ENCODE measurements around the gene HOXA7.

Gene HOXA7

DNA sequence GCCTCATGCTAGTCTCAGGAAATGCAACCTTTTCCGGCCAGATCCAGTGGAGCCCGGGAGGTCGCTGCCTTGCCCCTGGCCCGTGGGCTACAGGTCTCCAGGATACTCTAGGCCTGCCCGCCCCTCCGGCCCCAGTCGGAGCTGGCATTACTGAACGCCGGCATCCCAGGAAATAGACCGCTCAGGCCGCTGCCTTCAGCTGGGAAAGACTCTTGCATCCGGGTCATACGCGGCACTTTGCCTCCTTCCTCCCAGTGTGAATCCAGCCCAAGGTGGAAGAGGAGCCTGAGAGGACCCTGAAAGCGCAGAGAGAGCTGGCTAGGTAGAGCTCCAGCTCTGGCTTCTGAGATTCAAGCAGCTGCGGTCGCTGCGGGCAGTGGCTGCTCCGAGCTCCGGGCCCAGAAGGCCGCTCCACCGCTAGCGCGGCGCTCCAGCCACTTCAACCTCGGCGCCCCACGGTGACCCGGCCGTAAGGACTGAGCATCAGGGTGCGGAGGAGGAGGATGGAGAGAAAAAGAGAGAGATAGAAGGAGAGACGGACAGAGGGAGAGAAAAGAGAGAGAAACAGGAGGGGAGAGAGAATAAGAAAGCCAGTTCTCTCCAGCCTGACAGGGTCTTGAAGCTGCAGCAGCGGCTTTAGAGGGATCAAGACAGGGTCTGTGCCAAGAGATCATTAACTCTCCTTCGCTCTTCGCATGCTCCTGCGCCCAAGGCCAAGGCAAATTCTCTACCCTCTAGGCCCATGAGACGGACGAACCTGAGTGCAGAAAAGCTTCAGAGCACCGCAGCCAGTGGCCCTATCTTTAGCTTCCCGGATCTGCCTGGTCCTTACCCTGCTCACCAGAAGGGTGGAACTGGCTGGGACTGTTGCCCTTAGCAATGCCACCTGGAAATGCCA, 19.4 kb upstream of the HOXA7 start:
- DNase-seq (ENCODE audit: low read depth) = no peak
- TF ChIP-seq CTCF (IDR thresholded peaks at IDR 0.05; ENCODE audit: low read depth, low read length, missing control alignments) = no peak
- no peak overlapping the region for H3K4me3 ChIP-seq (ENCODE audit: low read depth, low read length)

DNA sequence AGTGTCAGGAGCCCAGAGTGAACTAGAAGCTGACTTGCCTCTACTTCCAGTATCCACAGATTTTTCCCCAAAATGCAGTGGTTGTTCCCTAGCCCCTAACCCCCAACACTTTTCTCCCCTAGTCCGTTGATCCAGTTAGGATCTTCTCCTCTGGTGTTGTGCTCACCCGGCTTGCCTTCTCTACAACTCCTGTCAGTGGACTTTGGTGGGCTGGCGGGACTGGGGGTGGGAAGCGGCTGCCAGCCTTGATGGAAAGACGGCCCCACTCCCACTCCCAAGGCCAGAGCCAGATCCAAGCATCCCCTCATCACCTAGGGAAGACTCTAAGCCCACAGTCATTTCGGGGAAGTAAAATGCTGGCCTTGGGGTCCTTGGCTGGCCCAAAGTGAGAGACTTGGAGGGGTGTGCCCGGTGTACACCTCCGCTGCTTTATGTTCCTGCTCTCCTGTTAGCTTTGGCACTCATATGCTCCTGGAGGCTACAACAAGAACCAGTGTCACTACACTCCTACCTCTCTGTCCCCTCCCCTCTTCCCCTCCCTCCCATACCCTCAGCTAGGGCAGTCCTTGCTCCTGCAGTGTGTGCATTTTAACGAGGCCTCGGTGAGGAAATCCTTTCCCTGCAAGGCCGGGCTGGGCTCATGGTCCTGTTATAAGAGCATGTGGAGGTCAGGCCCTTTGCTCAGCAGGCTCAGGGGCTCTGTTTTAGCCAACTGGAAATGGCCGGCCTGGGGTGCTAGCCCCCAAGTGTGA, 18.6 kb upstream of the HOXA7 start:
- no peak overlapping the region for H3K4me3 ChIP-seq (ENCODE audit: low read depth, low read length)
- DNase-seq (ENCODE audit: low read depth) = no peak
- no peak for TF ChIP-seq CTCF (IDR thresholded peaks at IDR 0.05; ENCODE audit: low read depth, low read length, missing control alignments)

DNA sequence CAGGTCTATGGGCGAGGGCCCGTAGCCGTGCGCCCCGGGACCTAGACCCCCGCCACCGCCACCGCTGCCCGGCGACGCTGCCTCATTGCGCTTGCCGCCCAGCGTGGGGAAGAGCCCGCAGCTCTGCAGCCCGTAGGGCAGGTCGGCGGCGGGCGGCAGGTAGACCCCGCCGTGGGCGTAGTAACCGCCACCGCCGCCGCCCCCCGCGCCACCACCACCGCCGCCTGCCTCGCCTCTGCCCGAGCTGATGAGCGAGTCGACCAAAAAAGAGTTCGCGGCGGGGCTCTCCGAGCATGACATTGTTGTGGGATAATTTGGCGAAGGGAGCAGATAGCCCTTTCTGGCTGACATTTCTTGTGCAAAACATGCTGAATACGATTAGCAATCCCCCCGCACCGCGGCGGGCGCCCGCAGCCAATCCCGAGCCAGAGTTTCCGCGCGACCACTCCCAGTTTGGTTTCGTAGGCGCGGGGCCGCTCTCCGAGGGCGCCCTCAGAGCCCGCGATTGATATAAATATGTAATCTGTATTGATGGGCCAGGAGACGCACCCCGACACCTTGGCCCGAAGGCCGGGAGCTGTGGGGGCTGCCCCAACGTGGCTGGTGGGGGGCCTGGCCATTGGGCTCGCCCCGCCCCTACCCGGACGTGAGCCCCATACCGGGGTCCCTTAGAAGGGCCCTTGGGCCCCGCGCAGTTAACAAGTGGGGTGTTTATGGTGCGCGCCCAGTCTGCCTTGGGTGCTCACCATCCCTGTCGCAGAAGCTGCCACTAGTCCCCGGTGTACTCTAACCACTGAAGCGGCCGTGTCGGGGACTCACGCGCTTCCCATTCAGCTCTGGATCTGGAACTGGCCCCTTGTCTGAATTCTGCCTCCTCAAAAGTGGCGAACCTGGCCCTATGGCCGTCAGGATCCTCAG, 17.7 kb upstream of the HOXA7 start, which contains the start of gene HOXA10:
Gene HOXA10, minus strand, starts transcription at position 365 of the 918 bp plus-strand sequence. Its CDS starts 14 bp downstream, at position 351.
- H3K4me3 ChIP-seq (ENCODE audit: low read depth, low read length) = peak within 1 kb of the TSS; percentile 22
- DNase-seq (ENCODE audit: low read depth) = no peak
- TF ChIP-seq CTCF (IDR thresholded peaks at IDR 0.05; ENCODE audit: low read depth, low read length, missing control alignments) = no peak

DNA sequence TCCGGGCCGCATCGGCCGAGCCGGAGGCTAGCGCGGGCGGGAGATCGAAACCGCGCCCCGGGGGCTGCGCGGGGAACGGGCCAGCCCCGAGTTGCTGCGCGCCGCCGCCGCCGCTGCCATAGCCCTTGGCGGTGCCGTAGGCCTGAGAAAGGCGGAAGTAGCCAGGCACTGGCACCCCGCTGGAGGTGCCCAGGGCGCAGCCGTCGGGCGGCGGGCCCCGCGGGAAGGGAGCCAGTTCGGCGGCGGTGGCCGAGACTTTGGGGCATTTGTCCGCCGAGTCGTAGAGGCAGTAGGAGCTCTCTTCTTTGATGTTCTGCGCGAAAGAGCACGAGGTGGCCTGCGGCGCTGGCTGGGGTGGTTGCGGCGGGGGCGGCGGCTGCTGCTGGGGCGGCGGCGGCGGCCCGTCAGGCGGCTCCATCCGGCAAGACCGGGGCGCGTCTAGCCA, 17.1 kb upstream of the HOXA7 start:
- TF ChIP-seq CTCF (IDR thresholded peaks at IDR 0.05; ENCODE audit: low read depth, low read length, missing control alignments) = no peak
- no peak for DNase-seq (ENCODE audit: low read depth)
- peak overlapping the region; percentile 22 for H3K4me3 ChIP-seq (ENCODE audit: low read depth, low read length)

GRCh38 chr7:27172823-27173510, 16.5 kb upstream of the HOXA7 start:
- TF ChIP-seq CTCF (IDR thresholded peaks at IDR 0.05; ENCODE audit: low read depth, low read length, missing control alignments) = no peak
- H3K4me3 ChIP-seq (ENCODE audit: low read depth, low read length) = peak overlapping the region; percentile 22; the same call in 1 of the 2 replicates
- DNase-seq (ENCODE audit: low read depth) = no peak

GRCh38 chr7:27172315-27172774, 15.9 kb upstream of the HOXA7 start:
- no peak for DNase-seq (ENCODE audit: low read depth)
- H3K4me3 ChIP-seq (ENCODE audit: low read depth, low read length) = no peak overlapping the region
- no peak for TF ChIP-seq CTCF (IDR thresholded peaks at IDR 0.05; ENCODE audit: low read depth, low read length, missing control alignments)

Data from GM12864 (cell line).